ENCODE results near the gene LCN9.
"Not testable (repeated sequence)": the region's sequence is repeated elsewhere in the genome, so short reads cannot be mapped to it uniquely, and the experiment has no call there.

The LCN9 gene

GRCh38 chr9:135648494-135649410 is 14.4 kb upstream of the LCN9 start:
- DNase-seq: no peak

- DNase-seq: no peak
Observed at GRCh38 chr9:135649508-135649907, 13.6 kb upstream of the LCN9 start.

GRCh38 chr9:135650408-135650807 is 12.7 kb upstream of the LCN9 start:
- DNase-seq: no peak

GRCh38 chr9:135655317-135655716 is 7.8 kb upstream of the LCN9 start:
- no peak for DNase-seq

- DNase-seq: no peak
Observed at GRCh38 chr9:135657416-135657815, 5.7 kb upstream of the LCN9 start.

GRCh38 chr9:135659252-135659651 is 3.9 kb upstream of the LCN9 start:
- no peak for DNase-seq

GRCh38 chr9:135660407-135660806 is 2.7 kb upstream of the LCN9 start:
- no peak for DNase-seq

- no peak for DNase-seq
Observed at GRCh38 chr9:135661816-135662560, 1.1 kb upstream of the LCN9 start.

- DNase-seq: no peak
Observed at GRCh38 chr9:135663451-135663770, 302 bp downstream of the LCN9 start.

- no peak for DNase-seq
Observed at GRCh38 chr9:135663857-135664256, 748 bp downstream of the LCN9 start.

- no peak for DNase-seq
Observed at GRCh38 chr9:135664266-135664665, 1.2 kb downstream of the LCN9 start.

- DNase-seq: no peak
Observed at GRCh38 chr9:135664801-135665794, 2.0 kb downstream of the LCN9 start.

GRCh38 chr9:135665795-135666189 is 2.7 kb downstream of the LCN9 start:
- DNase-seq: no peak

- no peak for DNase-seq
Observed at GRCh38 chr9:135666534-135667462, 3.7 kb downstream of the LCN9 start.

- DNase-seq: no peak
Observed at GRCh38 chr9:135667463-135668001, 4.4 kb downstream of the LCN9 start.

- not testable (repeated sequence) for DNase-seq
Observed at GRCh38 chr9:135669018-135669417, 5.9 kb downstream of the LCN9 start.

GRCh38 chr9:135669616-135670285 is 6.6 kb downstream of the LCN9 start:
- DNase-seq: no peak

- DNase-seq: no peak
Observed at GRCh38 chr9:135670721-135671590, 7.8 kb downstream of the LCN9 start.

GRCh38 chr9:135671591-135672041 is 8.5 kb downstream of the LCN9 start:
- DNase-seq: no peak

GRCh38 chr9:135672786-135673185 is 9.7 kb downstream of the LCN9 start:
- not testable (repeated sequence) for DNase-seq
